Upper lobe of left lung (tissue), 6 donors: ENCODE measurements around the gene RAD51D. TPM values are rescaled to one million over a fixed set of nuclear protein-coding genes. Genes with fewer than 3 reads are reported as not detected.
A peak's percentile ranks its signal among the peaks of the same experiment; 100 is the strongest.

Source experiments
- ATAC-seq, 2 donors: fragments of 200-7000 bp; cut with Tn5 transposase; one replicate each; pipeline ENCODE4 v1.9.1; 2022; ENCODE audit warnings: mild to moderate bottlenecking in 2 of 2, moderate library complexity in 2 of 2; ENCODE audit not compliant: low FRiP score in 2 of 2
- DNase-seq, 2 donors: peaks; one replicate each; pipeline ENCODE4 v3.0.0-alpha.2; 2019 to 2020
- H3K27ac ChIP-seq, 4 donors: fragments of 200-600 bp; sonication (generic); one replicate each; pipeline ENCODE4 v1.5.1; 2016 to 2019
- H3K27me3 ChIP-seq, 4 donors: fragments of 200-600 bp; sonication (generic); one replicate each; pipeline ENCODE4 v1.5.1; 2017 to 2019
- H3K36me3 ChIP-seq, 4 donors: fragments of 200-600 bp; sonication (generic); one replicate each; pipeline ENCODE4 v1.5.1; 2016 to 2019
- H3K4me1 ChIP-seq, 4 donors: fragments of 200-600 bp; sonication (generic); one replicate each; pipeline ENCODE4 v1.5.1; 2018 to 2019
- H3K4me3 ChIP-seq, 4 donors: fragments of 200-600 bp; sonication (generic); one replicate each; pipeline ENCODE4 v1.5.1; 2017 to 2019; ENCODE audit warnings: mild to moderate bottlenecking in 2 of 4, moderate library complexity in 1 of 4
- H3K9me3 ChIP-seq, 4 donors: fragments of 200-600 bp; sonication (generic); one replicate each; pipeline ENCODE4 v1.5.1; 2018 to 2019
- EP300 ChIP-seq, 4 donors: sonication (generic); formaldehyde crosslinking; IDR thresholded peaks; one replicate each; pipeline ENCODE4 v1.5.1; 2017; ENCODE audit warnings: antibody characterized with exemption in 4 of 4, control low read depth in 2 of 4
- POLR2A ChIP-seq, 4 donors: fragments of 450-650 bp; IDR thresholded peaks; one replicate each; pipeline ENCODE4 v1.5.1; 2016 to 2017; ENCODE audit warnings: antibody characterized with exemption in 4 of 4, mild to moderate bottlenecking in 2 of 4
- POLR2AphosphoS5 ChIP-seq, 2 donors: sonication (generic); formaldehyde crosslinking; IDR thresholded peaks; one replicate each; pipeline ENCODE4 v1.5.1; 2017; ENCODE audit warnings: antibody characterized with exemption in 2 of 2
- WGBS, 2 donors: methylation state at CpG; one replicate each; pipeline ENCODE4 v1.1.5; 2017 to 2018; 5-methylcytosine and 5-hydroxymethylcytosine counted together
- total RNA-seq, 6 donors: library from RNA; depleted of rRNA in 4 of 6; stranded (reverse); fragments of >200 nt in 4 of 6; gene quantifications; one replicate each; pipeline versions ENCODE4 v1.1.0 to v1.2.1, GENCODE V29; 2016 to 2021
- TF ChIP-seq, protein P1 (sequence below), 6 experiments: fragments of 450-650 bp in 4 of 6; fragments of 200-600 bp in 2 of 6; sonication (generic) in 2 of 6; IDR thresholded peaks; one replicate each; pipeline ENCODE4 v1.5.1; 2016 to 2019; ENCODE audit warnings: antibody characterized with exemption in 6 of 6
- donor health status: DM: no; HTN: no; CAD: no; lungs with moderate emphysema.
- donor health status: DM: no; HTN: yes; CAD: no; lungs with severe emphysema.

The RAD51D gene
- total RNA-seq, 6 donors from 2014 or later, result 3.5 to 14.7 (median 7.5) TPM

DNA sequence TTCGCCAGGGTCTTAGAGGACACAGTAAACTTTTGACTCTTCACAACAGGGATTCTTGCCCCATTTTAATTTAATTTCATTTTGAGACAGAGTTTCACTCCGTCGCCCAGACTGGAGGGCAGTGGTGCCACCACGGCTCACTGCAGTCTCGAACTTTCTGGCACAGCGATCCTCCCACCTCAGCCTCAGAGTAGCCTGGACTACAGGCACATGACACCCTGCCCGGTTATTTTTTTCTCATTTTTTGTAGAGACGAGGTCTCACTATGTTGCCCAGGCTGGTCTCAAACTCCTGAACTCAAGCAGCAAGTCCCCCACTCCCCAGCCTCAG is 22.8 kb upstream of the RAD51D start:
- TF ChIP-seq POLR2AphosphoS5 (IDR thresholded peaks at IDR 0.05), result no peak
- TF ChIP-seq, protein P1, sequence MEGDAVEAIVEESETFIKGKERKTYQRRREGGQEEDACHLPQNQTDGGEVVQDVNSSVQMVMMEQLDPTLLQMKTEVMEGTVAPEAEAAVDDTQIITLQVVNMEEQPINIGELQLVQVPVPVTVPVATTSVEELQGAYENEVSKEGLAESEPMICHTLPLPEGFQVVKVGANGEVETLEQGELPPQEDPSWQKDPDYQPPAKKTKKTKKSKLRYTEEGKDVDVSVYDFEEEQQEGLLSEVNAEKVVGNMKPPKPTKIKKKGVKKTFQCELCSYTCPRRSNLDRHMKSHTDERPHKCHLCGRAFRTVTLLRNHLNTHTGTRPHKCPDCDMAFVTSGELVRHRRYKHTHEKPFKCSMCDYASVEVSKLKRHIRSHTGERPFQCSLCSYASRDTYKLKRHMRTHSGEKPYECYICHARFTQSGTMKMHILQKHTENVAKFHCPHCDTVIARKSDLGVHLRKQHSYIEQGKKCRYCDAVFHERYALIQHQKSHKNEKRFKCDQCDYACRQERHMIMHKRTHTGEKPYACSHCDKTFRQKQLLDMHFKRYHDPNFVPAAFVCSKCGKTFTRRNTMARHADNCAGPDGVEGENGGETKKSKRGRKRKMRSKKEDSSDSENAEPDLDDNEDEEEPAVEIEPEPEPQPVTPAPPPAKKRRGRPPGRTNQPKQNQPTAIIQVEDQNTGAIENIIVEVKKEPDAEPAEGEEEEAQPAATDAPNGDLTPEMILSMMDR (IDR thresholded peaks at IDR 0.05), result no peak
- no peak for TF ChIP-seq EP300 (IDR thresholded peaks at IDR 0.05)
- no peak for TF ChIP-seq POLR2A (IDR thresholded peaks at IDR 0.05)
- H3K9me3 ChIP-seq, result no peaks in the 10 kb centered on the region
- peak overlapping the region in 3 of 4 donors; percentile 83 to 98 (median 93) for H3K4me3 ChIP-seq
- peaks cover 3 to 25% (median 9%) of the 10 kb centered on the region in 4 donors for H3K36me3 ChIP-seq
- DNase-seq (no peak), ATAC-seq (no peak)
- 63 to 65% methylated on average over 8 of the region's 8 CpGs for WGBS, 2 donors
- peak overlapping the region in 2 of 4 donors; percentile 48 to 65 for H3K27ac ChIP-seq
- peaks cover 11 to 21% (median 17%) of the 10 kb centered on the region in 4 donors for H3K4me1 ChIP-seq
- H3K27me3 ChIP-seq, result no peaks in the 10 kb centered on the region

DNA sequence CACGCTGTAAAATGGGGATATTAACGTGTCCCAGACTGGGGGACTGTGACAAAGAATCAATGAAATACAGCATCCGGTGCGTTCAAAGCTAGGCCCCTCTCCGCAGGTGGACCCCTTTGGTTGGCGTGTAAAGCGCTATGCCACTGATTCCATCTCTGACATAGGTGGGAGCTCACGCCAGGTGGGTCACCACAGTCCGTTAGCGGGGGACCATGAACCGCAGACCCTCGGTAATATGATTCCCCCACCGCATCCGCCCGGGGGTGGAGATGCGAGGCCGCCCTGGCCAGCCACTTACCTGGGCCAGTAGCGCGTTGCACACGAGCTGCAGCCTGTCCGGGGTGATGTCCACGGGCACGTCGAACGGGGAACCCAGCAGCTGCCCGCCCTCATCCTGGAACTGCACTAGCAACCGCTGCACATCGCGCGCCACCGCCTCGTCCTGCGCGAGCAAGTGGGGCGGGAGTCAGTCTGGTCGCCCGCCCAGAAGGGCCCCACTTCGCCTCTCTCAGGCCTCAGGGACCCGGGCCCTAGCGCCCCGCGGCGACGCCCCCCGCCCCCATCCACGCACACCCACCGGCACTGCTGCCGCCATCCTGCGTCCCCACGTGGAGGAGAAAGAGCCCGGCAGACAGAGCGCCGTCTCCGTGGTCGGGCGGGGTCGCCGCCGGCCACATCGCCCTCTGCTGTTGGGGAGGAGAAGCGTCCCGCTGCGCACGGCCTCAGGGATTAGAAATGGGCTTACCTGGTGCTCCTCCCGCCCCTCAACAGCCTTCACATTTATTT is 22.2 kb upstream of the RAD51D start, which contains the start of gene NLE1:
Gene NLE1, minus strand, starts transcription at position 623 of the 786 bp plus-strand sequence. Its CDS starts 28 bp downstream, at position 595.
- H3K36me3 ChIP-seq, result peaks cover 6 to 30% (median 15%) of the 10 kb centered on the region in 4 donors
- no peaks in the 10 kb centered on the region for H3K9me3 ChIP-seq
- H3K27me3 ChIP-seq, result no peaks in the 10 kb centered on the region
- 0 to 1% methylated on average over 29 to 36 of the region's 65 CpGs for WGBS, 2 donors
- DNase-seq, result peak; percentile 77 to 96
- peak; percentile 93 to 98 for ATAC-seq
- H3K4me1 ChIP-seq, result peaks cover 11 to 21% (median 17%) of the 10 kb centered on the region in 4 donors
- H3K4me3 ChIP-seq, result peak within 1 kb of the TSS; percentile 83 to 98 (median 94)
- peak within 1 kb of the TSS in 2 of 4 donors; percentile 48 to 65 for H3K27ac ChIP-seq
- TF ChIP-seq POLR2A (IDR thresholded peaks at IDR 0.05), result peak in 1 of 4 donors; percentile 15
- peak in 1 of 2 donors; percentile 53 for TF ChIP-seq POLR2AphosphoS5 (IDR thresholded peaks at IDR 0.05)
- TF ChIP-seq EP300 (IDR thresholded peaks at IDR 0.05), result no peak
- TF ChIP-seq, protein P1 (IDR thresholded peaks at IDR 0.05), result peak; percentile 91 to 95 (median 93)

DNA sequence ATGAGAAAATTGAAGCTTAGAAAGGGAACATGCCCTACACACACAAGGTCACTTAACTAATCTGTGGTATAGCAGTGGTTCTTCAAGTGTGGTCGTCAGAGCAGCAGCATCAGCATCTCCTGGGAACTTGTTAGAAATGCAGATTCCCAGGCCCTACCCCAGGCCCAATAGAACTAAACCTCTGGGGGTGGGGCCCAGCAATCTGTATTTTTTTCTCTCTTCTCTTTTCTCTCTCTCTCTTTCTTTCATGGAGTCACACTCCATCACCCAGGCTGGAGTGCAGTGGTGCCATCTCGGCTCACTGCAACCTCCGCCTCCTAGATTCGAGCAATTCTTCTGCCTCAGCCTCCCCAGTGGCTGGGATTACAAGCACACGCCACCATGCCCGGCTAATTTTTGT is 18.6 kb upstream of the RAD51D start:
- H3K27ac ChIP-seq, result no peak overlapping the region
- WGBS, 2 donors, result 94% methylated on average over 6 of the region's 6 CpGs
- TF ChIP-seq EP300 (IDR thresholded peaks at IDR 0.05), result no peak
- no peak for TF ChIP-seq POLR2AphosphoS5 (IDR thresholded peaks at IDR 0.05)
- TF ChIP-seq, protein P1 (IDR thresholded peaks at IDR 0.05), result no peak
- no peak for TF ChIP-seq POLR2A (IDR thresholded peaks at IDR 0.05)
- no peak for ATAC-seq
- no peak for DNase-seq
- no peaks in the 10 kb centered on the region for H3K27me3 ChIP-seq
- H3K36me3 ChIP-seq, result peaks cover 11 to 67% (median 48%) of the 10 kb centered on the region in 4 donors
- H3K9me3 ChIP-seq, result no peaks in the 10 kb centered on the region
- H3K4me3 ChIP-seq, result no peak overlapping the region
- H3K4me1 ChIP-seq, result peaks cover 11 to 21% (median 17%) of the 10 kb centered on the region in 4 donors

DNA sequence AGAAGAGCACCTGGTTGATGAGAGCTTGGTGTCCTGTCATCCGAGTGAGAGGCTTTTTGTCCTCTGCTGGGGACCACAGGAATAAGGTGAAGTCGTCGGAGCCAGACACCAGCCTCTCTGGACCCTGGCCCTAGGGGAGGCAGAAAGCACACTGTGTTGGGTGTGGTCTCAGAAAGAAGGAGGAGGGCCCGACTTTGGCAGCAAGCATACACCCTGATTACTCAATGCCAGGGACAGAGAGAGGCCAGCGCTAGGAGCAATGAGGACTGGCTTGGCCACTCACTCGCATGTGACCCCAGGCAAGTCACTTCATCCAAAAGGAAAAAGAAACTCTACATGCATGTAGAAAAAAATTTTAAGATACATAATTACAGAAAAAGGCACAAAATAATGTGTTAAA is 15.7 kb upstream of the RAD51D start:
- H3K27me3 ChIP-seq, result no peaks in the 10 kb centered on the region
- ATAC-seq (no peak), DNase-seq (no peak)
- WGBS, 2 donors, result 78 to 92% methylated on average over 6 of the region's 6 CpGs
- H3K4me1 ChIP-seq, result peaks cover 0 to 3% (median 1%) of the 10 kb centered on the region in 4 donors
- H3K4me3 ChIP-seq, result no peak overlapping the region
- peaks cover 11 to 89% (median 65%) of the 10 kb centered on the region in 4 donors for H3K36me3 ChIP-seq
- no peak overlapping the region for H3K27ac ChIP-seq
- no peaks in the 10 kb centered on the region for H3K9me3 ChIP-seq
- no peak for TF ChIP-seq POLR2AphosphoS5 (IDR thresholded peaks at IDR 0.05)
- TF ChIP-seq EP300 (IDR thresholded peaks at IDR 0.05), result no peak
- TF ChIP-seq, protein P1 (IDR thresholded peaks at IDR 0.05), result no peak
- no peak for TF ChIP-seq POLR2A (IDR thresholded peaks at IDR 0.05)
